GM21390 (cell line): ENCODE results near the gene NPY4R2.
"Not testable (repeated sequence)": the region's sequence is repeated elsewhere in the genome, so short reads cannot be mapped to it uniquely, and the experiment has no call there.

Experiments used
- ATAC-seq: cut with Tn5 transposase; IDR thresholded peaks from one replicate; pipeline ENCODE4 v1.9.1; 2021; ENCODE audit not compliant: unreplicated experiment

NPY4R2 gene, protein sequence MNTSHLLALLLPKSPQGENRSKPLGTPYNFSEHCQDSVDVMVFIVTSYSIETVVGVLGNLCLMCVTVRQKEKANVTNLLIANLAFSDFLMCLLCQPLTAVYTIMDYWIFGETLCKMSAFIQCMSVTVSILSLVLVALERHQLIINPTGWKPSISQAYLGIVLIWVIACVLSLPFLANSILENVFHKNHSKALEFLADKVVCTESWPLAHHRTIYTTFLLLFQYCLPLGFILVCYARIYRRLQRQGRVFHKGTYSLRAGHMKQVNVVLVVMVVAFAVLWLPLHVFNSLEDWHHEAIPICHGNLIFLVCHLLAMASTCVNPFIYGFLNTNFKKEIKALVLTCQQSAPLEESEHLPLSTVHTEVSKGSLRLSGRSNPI

DNA sequence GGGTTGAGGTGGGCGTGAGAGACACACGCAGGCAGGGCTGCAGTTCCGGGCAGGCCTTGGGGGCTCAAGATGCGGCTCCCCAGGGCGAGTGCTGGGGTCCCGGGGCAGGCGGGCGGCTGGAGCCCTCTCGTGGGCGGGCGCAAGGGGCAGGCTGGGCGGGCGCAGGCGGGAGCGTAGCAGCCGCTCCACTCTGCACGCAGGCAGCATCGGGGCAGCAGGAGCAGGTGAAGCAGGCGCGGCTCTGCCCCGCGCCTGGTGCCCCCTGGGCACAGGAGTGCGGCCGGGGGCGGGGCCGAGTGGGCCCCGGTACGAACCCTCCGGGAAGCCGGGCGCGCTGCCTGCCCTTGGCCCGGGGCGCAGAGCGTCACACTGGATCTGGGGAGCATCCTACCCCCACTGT, at the start of gene NPY4R2:
TSS of gene NPY4R2 (plus strand) at position 188 of the 400 bp plus-strand sequence. CDS start 3,326 bp downstream, outside the sequence.
- not testable (repeated sequence) for ATAC-seq

DNA sequence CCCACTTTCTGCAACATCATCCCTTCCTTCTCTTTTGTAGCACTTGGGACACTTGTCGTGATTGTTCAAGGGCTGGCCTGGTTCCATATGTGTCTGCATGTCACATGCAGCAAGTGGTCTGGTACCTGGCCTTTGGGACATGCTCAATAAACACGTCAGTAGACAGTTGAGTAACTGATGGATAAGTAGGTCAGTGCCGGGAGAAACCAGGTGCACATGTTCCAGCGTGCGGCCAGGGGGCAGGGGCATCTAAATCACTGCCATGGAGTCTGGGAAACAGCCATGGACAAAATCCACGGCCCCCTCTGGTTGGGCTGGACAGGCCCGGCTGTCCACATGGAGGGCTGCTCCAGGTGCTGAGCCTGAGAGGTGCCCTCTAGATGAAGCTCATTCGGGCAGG, 47.6 kb upstream of the NPY4R2 start:
- not testable (repeated sequence) for ATAC-seq

DNA sequence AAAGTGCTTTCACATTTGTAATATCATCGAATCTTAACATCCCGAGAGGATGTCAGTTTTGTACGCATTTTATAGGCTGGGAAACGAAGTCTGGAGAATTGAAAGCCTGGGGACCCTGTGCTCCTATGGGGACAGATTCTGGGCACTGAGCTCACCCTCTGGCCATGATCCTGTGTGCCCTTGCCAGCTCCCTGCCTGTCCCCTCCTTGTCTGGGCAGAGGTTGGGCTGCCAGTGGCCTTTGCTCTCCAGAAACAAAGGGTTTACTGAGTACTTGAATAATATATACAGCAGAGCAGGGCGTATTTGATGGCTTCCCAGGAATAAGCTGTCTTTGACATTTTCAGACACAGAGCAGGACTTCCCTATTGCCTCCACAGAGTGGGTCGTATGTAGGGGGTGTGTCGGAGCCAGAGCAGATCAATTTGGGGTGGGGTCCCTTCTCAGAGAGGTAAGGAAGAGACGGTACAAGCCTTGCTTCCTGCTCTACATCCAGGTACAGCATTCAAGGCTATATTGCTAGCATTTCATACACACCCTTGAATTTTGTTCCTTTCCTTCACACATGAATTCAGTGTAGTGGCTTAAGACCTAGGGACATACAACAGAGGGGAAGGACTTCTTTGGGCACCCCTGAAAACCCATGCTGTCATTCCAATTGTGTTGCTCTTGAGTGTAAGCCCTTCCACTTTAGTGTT, 46.8 kb upstream of the NPY4R2 start:
- not testable (repeated sequence) for ATAC-seq

DNA sequence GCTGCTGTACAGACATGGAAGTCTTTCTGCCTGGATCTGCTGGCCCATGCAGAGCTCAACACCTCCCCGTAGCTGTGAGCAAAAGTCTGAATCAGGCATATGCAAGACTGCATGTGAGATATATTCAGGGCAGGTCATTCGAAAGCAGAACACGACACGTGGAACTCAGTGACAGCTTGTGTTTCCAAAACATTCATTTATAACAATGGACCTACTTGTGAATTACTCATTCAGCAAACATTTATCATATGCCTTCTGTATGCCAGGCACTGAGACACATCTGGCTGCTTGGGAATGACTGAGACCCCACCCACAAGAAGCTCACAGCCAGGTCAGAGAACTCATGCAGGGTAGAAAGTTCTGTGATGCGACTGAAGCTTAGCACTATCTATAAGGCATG, 46.2 kb upstream of the NPY4R2 start:
- ATAC-seq, result not testable (repeated sequence)

DNA sequence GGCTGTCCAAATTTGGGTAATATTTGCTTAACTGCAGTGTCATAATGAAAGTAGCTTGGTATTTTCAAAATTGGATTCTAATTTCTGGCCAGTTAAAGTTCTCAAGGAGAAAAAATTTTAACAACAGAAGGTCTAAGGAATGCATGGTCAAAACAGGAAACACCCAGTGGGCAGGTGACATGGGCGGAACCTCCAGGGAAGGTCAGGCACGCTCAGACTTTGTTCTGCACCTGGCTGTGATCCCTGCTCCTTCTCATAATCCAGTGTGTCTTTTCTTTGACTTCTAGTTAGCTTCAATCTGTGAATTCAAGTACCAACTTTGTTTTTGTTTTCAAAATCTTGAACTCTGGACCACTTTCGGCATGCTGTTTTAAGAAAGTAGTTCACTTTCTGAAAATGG, 34.2 kb upstream of the NPY4R2 start:
- not testable (repeated sequence) for ATAC-seq

DNA sequence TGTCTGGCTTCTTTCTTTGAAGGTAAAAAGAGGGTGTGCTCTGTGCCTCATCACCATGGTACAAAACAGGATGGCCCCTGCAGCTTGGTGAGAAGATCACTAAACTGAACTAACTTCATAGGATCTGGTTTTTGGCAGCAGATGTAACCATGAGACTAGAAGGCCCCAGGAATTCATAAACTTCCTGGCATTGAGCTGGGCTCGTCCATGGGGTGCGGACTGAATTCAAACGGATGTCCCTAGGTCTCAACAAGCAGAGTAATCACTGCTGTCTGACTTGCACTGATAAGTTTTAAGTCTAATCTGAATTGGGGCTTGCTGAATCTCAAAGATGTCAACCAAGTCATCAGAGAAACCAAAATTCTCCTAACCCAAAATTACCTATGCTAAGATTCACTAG, 33.5 kb upstream of the NPY4R2 start:
- ATAC-seq, result not testable (repeated sequence)

DNA sequence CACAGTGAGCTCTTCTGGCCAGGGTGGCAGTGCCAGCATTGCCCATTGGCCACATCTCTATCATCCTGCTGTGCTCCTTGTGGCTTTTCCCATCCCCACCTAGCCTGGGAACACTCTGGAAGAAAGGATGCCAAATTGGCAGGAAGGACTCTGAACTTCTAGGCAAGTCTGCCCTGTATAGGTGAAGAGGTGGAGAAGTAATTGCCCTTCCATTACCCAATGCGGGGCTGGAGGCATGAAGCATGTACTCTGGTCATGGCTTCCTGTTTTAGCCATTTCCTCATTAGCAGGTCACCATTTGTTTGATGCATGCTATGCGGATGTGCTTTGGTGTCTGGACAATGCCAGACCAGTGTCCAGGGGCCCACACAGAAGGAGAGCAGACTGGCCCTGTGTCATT, 32.1 kb upstream of the NPY4R2 start:
- not testable (repeated sequence) for ATAC-seq

DNA sequence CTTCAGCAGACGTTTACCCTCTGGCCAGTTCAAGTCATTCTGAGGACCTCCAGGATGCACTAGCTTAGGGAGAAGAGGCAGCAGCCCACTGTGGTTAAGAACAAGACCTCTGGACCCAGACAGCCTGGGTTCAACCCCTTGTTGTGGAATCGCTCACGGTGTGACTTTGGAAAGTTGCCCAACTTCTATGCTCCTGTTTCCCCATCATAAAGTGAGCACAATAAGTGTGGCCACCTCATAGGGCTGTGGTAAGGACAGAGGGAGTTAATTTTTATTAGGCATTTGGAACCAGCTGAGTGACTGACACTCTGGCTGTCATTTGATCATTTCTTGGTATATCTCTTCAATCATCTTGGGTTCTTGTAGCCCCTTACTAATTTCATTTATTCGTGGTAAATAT, 31.6 kb upstream of the NPY4R2 start:
- not testable (repeated sequence) for ATAC-seq

DNA sequence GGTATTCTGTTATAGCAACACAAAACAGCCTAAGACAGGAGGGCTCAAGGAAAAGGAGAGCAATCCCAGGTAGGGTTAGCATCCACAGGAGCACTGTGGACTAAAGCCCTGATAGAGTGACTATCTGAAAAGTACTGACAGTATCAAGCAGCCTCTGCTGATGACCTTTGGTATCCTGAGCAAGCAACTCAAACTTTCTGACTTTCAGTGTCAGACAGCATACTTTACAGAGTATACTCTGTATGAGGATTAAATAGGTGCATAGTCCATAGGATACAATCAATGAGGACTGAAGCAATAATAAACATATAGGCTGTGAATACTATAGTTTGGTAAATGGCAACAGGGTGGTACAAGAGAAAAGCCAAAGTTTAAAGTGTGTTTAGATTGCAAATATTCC, 27.7 kb upstream of the NPY4R2 start:
- ATAC-seq, result not testable (repeated sequence)

DNA sequence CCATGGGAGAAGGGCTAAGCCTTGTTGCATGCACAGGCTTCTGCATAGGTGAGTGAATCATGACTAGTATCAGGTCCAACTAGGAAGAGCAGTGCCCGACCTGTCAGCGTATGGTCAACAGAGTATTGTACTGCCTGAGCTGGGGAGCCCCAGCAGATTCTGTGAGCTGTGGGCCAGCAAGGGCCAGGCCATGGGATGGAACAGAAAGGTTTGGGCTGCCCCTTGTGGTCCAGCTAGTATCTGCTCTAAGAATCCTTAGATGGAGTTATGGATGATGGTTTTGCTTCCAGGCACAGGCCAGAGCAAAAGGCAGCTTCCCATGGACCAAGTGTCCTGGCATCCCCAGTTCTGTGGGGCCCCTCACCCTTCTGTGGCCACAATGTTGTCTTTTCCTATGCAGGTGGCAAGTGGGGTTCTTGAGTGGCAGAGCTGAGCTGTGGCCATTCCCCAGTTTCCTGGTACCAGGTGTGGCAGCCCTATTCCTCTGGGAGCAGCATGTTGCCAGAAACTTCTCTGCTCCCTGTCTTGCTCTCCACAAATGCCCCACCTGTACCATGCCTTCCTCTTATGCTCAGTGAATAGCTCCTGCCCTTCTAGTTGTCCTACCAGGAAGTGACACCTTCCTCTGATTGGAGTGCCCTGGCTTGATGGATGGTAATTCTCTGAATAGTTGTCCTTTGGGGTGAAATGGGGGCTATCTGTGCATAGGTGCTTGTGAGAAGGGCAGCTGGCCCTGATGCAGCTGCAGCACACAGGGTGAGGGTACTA, 25.8 kb upstream of the NPY4R2 start:
- ATAC-seq, result not testable (repeated sequence)

DNA sequence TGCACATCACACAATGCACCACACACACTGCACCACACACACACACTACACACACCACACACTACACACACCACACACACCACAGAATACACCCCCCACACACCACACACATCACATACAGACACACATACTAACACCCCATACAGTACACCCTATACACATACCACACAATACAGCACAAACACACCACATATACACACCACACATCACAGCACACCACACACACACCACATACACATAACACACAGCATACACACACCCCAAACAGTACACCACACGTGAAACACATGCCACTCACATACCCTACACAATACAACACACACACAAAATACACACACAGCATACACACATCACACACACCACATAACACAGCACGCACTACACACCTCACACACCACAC, 23.9 kb upstream of the NPY4R2 start:
- ATAC-seq, result not testable (repeated sequence)

DNA sequence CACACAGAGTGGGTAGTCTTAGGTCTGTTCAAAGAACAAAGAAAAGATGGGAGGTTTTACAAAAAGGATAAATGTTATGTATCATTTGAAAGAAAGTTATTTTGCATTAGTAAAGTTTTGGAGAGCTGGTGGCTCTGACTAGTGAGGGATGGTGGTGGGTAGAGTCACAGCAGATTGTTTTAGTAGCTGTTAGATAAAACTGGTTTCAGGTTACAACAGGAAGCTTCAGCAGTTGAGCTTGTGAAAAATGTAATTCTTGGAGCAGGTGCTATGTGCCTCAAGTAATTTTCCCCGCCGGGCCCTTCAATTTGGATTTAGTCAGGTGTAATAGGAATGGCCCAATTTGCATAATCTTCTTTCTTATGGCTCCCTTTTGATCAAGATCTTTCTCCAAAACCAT, 20.6 kb upstream of the NPY4R2 start:
- ATAC-seq, result not testable (repeated sequence)

DNA sequence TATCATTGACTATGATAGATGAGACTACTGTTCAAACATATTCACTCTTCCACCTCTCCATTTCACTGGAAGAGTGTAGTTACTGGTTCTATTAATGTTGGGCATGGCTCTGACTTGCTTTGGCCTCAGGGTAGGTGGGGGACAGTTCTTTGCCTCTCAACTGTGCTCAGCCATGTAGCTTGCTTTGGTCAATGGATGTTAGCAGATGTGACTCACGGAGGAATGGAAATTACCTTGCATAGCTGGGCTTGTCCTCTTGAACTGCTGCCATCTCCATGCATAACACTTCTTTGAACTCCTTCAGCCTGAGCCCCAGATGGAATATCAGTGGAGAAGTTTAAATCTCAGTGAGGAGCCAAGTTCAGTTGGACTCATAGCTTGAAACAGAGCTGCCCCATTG, 9.1 kb upstream of the NPY4R2 start:
- ATAC-seq, result not testable (repeated sequence)

DNA sequence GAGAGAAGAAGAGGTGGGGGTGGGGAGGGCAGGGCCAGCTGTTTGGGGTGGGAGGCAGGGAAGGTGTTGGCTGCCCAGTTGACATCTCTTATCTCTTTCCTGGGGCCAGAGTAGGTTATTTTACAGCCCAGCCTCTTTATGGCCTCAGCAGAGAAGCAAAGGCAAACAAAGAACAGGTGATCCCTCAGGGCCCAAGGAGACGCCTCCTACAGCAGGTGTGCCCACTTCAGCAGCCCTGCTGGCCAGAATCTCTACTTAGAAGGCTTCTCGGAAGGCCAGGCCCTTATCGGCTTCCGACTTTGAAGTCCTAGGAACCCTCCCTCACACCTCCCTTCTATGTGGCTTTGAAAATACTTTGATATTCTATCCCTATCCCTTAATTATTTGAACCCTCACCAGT, 8.0 kb upstream of the NPY4R2 start:
- not testable (repeated sequence) for ATAC-seq

DNA sequence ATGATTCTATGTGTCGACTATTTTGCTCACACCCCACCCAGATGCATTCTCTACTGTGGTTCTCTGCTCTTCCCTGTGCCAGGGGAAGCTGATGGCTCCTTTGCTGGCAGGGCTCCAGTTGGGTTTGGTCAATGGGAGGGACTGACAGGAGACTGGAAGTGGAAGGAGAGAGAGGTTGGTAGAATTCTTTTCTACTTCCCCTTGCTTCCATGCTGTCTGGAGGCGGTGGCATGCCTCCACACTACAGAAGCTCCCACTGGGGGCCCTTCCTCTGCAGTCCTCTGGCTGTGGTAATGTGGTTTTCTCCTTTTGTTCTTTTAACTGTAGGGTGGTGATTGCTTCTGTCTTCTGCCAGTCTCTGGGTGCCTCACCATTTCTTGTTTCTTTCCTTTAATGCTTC, 4.4 kb upstream of the NPY4R2 start:
- ATAC-seq, result not testable (repeated sequence)

DNA sequence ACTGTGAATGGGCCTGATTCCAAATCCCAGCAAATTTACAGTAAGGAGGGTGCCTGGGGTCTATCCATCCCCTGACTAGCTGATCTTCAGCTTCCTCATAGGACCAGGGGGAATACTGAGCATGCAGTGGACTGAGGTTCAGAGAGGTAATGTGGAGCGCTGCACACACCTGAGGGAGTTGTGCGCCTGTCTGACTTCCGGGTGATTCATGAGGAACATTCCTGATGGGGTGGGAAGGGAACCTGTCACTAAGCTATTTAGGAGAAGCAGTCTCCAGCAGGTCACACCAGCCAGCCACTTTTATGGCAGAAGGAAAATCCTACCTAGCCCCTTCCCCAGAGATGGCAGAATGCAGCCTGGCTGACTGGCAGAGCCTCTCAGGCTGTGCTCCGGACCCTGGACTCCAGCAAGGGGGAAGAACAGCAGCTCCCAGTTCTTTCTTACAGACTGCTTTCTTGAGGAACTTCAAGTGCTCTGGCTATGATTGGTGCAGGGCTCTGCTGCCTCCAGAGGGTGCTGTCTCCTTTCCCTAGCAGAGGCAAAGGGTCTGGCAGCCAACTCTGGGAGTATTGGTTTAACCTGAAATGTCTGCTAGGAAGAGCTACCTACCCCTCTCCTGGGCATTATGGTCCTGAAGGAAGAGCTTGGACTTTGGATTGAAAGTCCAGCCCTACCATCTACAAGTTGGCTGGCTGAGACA, 2.5 kb upstream of the NPY4R2 start:
- not testable (repeated sequence) for ATAC-seq

DNA sequence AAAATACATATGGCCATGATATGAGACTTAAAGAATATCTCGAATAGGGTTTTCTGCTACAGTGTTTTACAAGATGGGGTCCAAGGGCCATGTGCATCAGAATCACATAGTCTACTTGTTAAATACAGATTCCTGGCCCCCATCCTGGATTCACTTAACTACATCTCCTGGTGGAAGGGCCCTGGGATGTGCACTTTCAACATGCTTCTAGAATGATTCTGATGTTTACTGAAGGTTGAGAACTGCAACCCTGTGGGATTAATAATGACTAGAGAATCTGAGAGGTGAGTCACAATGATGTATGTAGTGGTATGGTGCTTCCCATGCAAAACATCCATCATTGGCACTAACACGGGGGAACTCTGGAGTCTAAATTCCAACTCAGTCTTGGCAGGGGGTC, 2.1 kb downstream of the NPY4R2 start:
- not testable (repeated sequence) for ATAC-seq

DNA sequence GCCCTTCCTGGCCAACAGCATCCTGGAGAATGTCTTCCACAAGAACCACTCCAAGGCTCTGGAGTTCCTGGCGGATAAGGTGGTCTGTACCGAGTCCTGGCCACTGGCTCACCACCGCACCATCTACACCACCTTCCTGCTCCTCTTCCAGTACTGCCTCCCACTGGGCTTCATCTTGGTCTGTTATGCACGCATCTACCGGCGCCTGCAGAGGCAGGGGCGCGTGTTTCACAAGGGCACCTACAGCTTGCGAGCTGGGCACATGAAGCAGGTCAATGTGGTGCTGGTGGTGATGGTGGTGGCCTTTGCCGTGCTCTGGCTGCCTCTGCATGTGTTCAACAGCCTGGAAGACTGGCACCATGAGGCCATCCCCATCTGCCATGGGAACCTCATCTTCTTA, 4.0 kb downstream of the NPY4R2 start:
- ATAC-seq, result not testable (repeated sequence)

DNA sequence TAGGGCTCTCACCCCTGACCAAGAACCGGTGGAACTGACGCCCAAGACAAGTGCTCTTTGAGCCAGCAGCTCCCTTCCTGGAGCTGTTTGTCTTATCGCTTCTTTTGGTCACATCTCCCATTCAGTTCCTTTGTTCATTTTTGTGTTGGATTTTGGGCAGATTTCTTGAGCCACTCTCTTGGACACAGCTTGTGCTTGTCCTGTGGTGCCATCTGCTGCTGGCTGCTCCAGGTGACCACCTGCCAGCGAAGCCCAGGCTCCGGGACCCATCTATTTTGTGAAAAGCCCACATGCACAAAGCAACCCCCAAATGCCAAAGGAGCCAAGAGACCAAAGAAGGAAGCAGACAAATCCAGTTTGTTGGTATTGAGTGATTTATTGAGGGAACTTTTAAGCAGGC, 6.2 kb downstream of the NPY4R2 start:
- ATAC-seq, result not testable (repeated sequence)

DNA sequence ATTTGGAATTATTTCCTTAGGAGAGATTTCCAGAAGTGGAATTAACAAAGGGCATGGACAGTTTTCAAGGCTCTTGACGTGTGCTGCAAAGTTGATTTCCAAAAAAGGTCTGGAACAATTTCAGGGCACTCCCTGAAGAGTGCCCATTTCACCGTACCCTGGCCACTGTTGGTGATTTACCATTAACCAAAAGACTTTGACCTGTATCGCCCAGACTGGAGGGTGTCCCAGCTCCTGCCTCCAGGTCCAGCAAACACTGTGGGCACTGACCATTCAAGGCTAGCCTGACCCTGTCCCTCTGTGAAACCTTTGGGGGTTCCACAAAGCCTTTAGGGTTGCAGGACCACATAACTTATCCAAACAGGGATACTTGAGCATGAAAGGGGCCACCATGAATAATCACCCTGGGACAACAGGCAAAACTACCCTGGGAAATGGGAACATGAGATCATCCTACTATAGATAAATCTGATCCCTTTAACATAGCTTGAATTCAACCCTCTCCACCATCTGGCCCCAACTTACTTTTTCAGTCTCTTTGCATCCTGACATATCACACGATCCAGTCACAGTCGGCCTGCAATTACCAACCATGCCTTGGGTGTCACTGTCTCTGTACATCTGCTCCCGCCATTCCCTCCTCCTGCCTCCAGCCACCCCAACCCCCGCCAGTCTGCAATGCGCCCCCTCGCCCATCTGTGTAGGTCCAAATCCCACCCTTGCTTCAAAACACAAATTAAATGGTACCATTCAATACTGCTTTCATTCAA, 8.9 kb downstream of the NPY4R2 start:
- ATAC-seq, result not testable (repeated sequence)
